ENCODE measurements around the gene NAGPA. TPM values are rescaled to one million over a fixed set of nuclear protein-coding genes. Genes with fewer than 3 reads are reported as not detected.

The NAGPA gene
- polyA plus RNA-seq, 1 donor (not counting 4 experiments of a cell fraction or from before 2014, with no cell fraction given): 5.0 TPM

DNA sequence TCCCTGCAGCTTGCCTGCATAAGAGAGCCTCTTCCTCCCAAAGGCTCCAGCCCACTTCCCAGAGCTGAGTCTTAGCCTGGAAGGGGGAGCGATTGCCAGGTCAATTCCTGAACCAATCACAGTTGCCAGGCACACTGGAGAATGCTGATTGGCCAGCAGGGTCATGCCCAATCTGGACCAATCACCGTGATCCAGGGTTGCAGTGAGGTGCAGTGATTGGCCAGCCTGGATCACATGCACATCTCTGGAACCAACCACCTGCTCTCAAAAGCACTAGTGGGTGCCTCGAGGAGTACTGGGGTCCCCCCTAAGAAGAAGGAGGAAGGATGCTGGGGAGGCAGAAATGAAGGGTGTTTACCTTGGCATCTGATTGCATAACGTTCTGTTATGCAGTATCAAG lies 18.4 kb downstream of the NAGPA start:
- Histone ChIP-seq H3K27me3 (ENCODE audit: control insufficient read depth, extremely low read depth, insufficient read depth, low read length) (peaks cover 5% of the 10 kb centered on the region), H3K4me2 (ENCODE audit: control insufficient read depth, extremely low read depth, insufficient read depth, low read depth, low read length) (no peak overlapping the region), H3K4me1 (ENCODE audit: control insufficient read depth, extremely low read depth, insufficient read depth, low read length) (no peaks in the 10 kb centered on the region), H3K9me3 (ENCODE audit: control insufficient read depth, low read depth, low read length) (no peaks in the 10 kb centered on the region), H3K9me1 (ENCODE audit: control insufficient read depth, extremely low read depth, insufficient read depth, low read length) (no peaks in the 10 kb centered on the region), H3K27ac (ENCODE audit: control insufficient read depth, insufficient read depth, low read length) (no peak overlapping the region), H3K79me2 (ENCODE audit: control insufficient read depth, insufficient read depth, low read length) (no peaks in the 10 kb centered on the region), H3K36me3 (ENCODE audit: control insufficient read depth in 2 of 2, extremely low read depth in 1 of 2, insufficient read depth in 2 of 2, low read length in 2 of 2) (no peaks in the 10 kb centered on the region), H3K4me3 (ENCODE audit: control insufficient read depth in 2 of 3, extremely low read depth in 1 of 3, insufficient read depth in 2 of 3, low read depth in 1 of 3, low read length in 3 of 3) (no peak overlapping the region), H3K9ac (ENCODE audit: control insufficient read depth, extremely low read depth, insufficient read depth, low read length) (no peak overlapping the region), H4K20me1 (ENCODE audit: control insufficient read depth, extremely low read depth, insufficient read depth, low read length) (no peaks in the 10 kb centered on the region), H2AFZ (ENCODE audit: control insufficient read depth, low read length) (no peak overlapping the region)
- FAIRE-seq: no peak
- TF ChIP-seq, protein P1, sequence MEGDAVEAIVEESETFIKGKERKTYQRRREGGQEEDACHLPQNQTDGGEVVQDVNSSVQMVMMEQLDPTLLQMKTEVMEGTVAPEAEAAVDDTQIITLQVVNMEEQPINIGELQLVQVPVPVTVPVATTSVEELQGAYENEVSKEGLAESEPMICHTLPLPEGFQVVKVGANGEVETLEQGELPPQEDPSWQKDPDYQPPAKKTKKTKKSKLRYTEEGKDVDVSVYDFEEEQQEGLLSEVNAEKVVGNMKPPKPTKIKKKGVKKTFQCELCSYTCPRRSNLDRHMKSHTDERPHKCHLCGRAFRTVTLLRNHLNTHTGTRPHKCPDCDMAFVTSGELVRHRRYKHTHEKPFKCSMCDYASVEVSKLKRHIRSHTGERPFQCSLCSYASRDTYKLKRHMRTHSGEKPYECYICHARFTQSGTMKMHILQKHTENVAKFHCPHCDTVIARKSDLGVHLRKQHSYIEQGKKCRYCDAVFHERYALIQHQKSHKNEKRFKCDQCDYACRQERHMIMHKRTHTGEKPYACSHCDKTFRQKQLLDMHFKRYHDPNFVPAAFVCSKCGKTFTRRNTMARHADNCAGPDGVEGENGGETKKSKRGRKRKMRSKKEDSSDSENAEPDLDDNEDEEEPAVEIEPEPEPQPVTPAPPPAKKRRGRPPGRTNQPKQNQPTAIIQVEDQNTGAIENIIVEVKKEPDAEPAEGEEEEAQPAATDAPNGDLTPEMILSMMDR (optimal IDR thresholded peaks at IDR 0.05 in 1 of 3, IDR thresholded peaks at IDR 0.05 in 1 of 3, conservative IDR thresholded peaks at IDR 0.05 in 1 of 3; ENCODE audit: extremely low read depth in 1 of 3, insufficient read depth in 2 of 3, low read length in 3 of 3): no peak
- no peak for TF ChIP-seq EZH2 (IDR thresholded peaks at IDR 0.05; ENCODE audit: low read length)
- no peak for DNase-seq (ENCODE audit: low read depth, low spot score)
- dilution Hi-C loops (cut with MboI; ENCODE audit: extremely low pct_ligation_motif_present, low sequenced_read_pairs): no loop called here

DNA sequence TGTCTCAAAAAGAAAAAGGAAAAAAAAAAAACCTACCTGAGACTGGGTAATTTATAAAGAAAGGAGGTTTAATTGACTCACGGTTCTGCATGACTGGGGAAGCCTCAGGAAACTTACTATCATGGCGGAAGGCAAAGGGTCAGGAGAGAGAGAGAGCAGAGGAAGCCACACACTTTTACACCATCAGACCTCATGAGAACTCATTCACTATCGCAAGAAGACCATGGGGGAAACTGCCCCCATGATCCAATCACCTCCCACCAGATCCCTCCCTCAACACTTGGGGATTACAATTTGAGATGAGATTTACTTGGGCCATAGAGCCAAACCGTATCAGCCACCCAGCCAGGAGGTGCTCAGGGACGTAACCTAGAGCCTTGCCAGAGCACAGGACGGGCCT lies 20.8 kb downstream of the NAGPA start:
- no peak for FAIRE-seq

More for the DNA sequence above, 20.8 kb downstream of the NAGPA start:
- Histone ChIP-seq H3K79me2 (ENCODE audit: control insufficient read depth, insufficient read depth, low read length) (no peaks in the 10 kb centered on the region), H3K4me3 (ENCODE audit: control insufficient read depth in 2 of 3, extremely low read depth in 1 of 3, insufficient read depth in 2 of 3, low read depth in 1 of 3, low read length in 3 of 3) (no peak overlapping the region), H3K27ac (ENCODE audit: control insufficient read depth, insufficient read depth, low read length) (no peak overlapping the region), H4K20me1 (ENCODE audit: control insufficient read depth, extremely low read depth, insufficient read depth, low read length) (no peaks in the 10 kb centered on the region), H3K9me3 (ENCODE audit: control insufficient read depth, low read depth, low read length) (no peaks in the 10 kb centered on the region), H3K9ac (ENCODE audit: control insufficient read depth, extremely low read depth, insufficient read depth, low read length) (no peak overlapping the region), H3K27me3 (ENCODE audit: control insufficient read depth, extremely low read depth, insufficient read depth, low read length) (no peaks in the 10 kb centered on the region), H3K9me1 (ENCODE audit: control insufficient read depth, extremely low read depth, insufficient read depth, low read length) (no peaks in the 10 kb centered on the region), H3K4me1 (ENCODE audit: control insufficient read depth, extremely low read depth, insufficient read depth, low read length) (no peaks in the 10 kb centered on the region), H3K4me2 (ENCODE audit: control insufficient read depth, extremely low read depth, insufficient read depth, low read depth, low read length) (no peak overlapping the region), H2AFZ (ENCODE audit: control insufficient read depth, low read length) (no peak overlapping the region), H3K36me3 (ENCODE audit: control insufficient read depth in 2 of 2, extremely low read depth in 1 of 2, insufficient read depth in 2 of 2, low read length in 2 of 2) (no peaks in the 10 kb centered on the region)
- no peak for DNase-seq (ENCODE audit: low read depth, low spot score)
- TF ChIP-seq, protein P1 (optimal IDR thresholded peaks at IDR 0.05 in 1 of 3, IDR thresholded peaks at IDR 0.05 in 1 of 3, conservative IDR thresholded peaks at IDR 0.05 in 1 of 3; ENCODE audit: extremely low read depth in 1 of 3, insufficient read depth in 2 of 3, low read length in 3 of 3): no peak
- no peak for TF ChIP-seq EZH2 (IDR thresholded peaks at IDR 0.05; ENCODE audit: low read length)
- dilution Hi-C loops (cut with MboI; ENCODE audit: extremely low pct_ligation_motif_present, low sequenced_read_pairs): no loop called here

All from keratinocyte (primary cell).